ENCODE measurements around the gene HMG20A.

HMG20A gene

GRCh38 chr15:77419836-77420609 lies 665 bp upstream of the HMG20A start, which contains the start of gene PEAK1:
TSS of gene PEAK1 (minus strand) at chr15:77420104. CDS start at chr15:77181926, 238,178 bp downstream.
- in situ Hi-C loops (cut with HindIII; ENCODE audit: low pct_unique_long_range_greater_than_20kb, low sequenced_read_pairs) = no loop called here
- TF ChIP-seq JUND (IDR thresholded peaks at IDR 0.05; ENCODE audit: low read depth) = no peak
- peak; percentile 91 to 99 for DNase-seq (ENCODE audit: low read depth in 1 of 2, low spot score in 1 of 2)

GRCh38 chr15:77421370-77421700 lies 647 bp downstream of the HMG20A start:
- in situ Hi-C loops (cut with HindIII; ENCODE audit: low pct_unique_long_range_greater_than_20kb, low sequenced_read_pairs) = no loop called here
- DNase-seq (ENCODE audit: low read depth in 1 of 2, low spot score in 1 of 2) = no peak
- TF ChIP-seq JUND (IDR thresholded peaks at IDR 0.05; ENCODE audit: low read depth) = no peak

DNA sequence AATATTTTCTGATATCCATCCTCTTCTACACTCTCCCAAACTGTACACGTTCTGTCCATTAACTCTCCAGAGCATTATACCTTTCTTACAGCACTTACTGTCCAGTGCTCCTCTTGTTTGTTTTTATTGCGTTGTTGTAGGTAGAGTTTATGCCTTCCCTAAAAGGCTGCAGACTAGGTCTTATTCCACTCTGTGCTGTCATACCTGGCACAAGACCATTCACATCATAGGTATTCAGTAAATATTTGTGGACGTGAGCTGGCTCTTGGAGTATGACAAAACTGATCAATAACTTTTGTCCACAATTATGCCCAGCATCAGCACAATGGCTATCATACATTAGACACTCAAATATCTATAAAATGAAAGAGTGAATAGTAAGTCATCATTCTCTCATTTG lies 4.4 kb downstream of the HMG20A start:
- DNase-seq (ENCODE audit: low read depth in 1 of 2, low spot score in 1 of 2) = peak in 1 of 2 experiments; percentile 46
- in situ Hi-C loops (cut with HindIII; ENCODE audit: low pct_unique_long_range_greater_than_20kb, low sequenced_read_pairs) = no loop called here
- no peak for TF ChIP-seq JUND (IDR thresholded peaks at IDR 0.05; ENCODE audit: low read depth)

DNA sequence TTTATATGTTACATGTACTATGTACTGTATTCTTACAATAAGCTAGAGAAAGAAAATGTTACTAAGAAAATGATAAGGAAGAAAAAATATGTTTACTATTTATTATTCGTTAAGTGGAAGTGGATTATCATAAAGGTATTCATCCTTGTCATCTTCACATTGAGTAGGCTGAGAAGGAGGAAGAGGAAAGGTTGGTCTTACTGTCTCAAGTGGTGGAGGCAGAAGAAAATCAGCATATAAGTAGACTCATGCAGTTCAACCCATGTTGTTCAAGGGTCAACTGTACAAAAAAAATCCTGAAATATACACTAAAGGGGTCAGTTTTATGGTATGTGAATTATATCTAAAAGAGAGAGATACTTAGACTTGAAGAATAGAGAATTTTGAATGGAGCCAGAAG lies 5.7 kb downstream of the HMG20A start:
- no peak for DNase-seq (ENCODE audit: low read depth in 1 of 2, low spot score in 1 of 2)
- no peak for TF ChIP-seq JUND (IDR thresholded peaks at IDR 0.05; ENCODE audit: low read depth)
- in situ Hi-C loops (cut with HindIII; ENCODE audit: low pct_unique_long_range_greater_than_20kb, low sequenced_read_pairs) = no loop called here

DNA sequence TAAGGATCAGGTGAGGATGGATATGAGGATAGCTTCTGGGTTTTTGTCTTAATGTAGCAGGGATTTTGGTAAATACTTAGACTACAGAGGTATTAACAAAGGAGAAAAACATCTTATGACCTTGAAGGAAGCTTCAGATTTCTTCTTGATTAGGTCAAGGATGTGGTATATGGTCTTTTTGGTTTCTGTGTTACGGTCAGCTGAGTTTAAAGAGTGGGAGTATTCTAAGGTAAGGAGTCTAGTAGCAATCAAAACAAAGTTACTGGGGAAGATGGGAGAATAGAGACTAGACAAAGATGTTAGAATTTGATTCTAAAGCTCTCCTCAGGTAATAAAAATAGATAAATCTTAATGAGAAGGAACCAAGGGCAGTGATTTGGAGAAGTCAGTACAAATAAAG lies 6.2 kb downstream of the HMG20A start:
- no peak for TF ChIP-seq JUND (IDR thresholded peaks at IDR 0.05; ENCODE audit: low read depth)
- in situ Hi-C loops (cut with HindIII; ENCODE audit: low pct_unique_long_range_greater_than_20kb, low sequenced_read_pairs) = no loop called here
- no peak for DNase-seq (ENCODE audit: low read depth in 1 of 2, low spot score in 1 of 2)

- no peak for DNase-seq (ENCODE audit: low read depth in 1 of 2, low spot score in 1 of 2)
- TF ChIP-seq JUND (IDR thresholded peaks at IDR 0.05; ENCODE audit: low read depth) = no peak
- in situ Hi-C loops (cut with HindIII; ENCODE audit: low pct_unique_long_range_greater_than_20kb, low sequenced_read_pairs) = no loop called here
Measured at GRCh38 chr15:77430213-77430612, 9.5 kb downstream of the HMG20A start.

GRCh38 chr15:77430652-77431051 lies 10.0 kb downstream of the HMG20A start:
- no peak for TF ChIP-seq JUND (IDR thresholded peaks at IDR 0.05; ENCODE audit: low read depth)
- in situ Hi-C loops (cut with HindIII; ENCODE audit: low pct_unique_long_range_greater_than_20kb, low sequenced_read_pairs) = no loop called here
- DNase-seq (ENCODE audit: low read depth in 1 of 2, low spot score in 1 of 2) = no peak

DNA sequence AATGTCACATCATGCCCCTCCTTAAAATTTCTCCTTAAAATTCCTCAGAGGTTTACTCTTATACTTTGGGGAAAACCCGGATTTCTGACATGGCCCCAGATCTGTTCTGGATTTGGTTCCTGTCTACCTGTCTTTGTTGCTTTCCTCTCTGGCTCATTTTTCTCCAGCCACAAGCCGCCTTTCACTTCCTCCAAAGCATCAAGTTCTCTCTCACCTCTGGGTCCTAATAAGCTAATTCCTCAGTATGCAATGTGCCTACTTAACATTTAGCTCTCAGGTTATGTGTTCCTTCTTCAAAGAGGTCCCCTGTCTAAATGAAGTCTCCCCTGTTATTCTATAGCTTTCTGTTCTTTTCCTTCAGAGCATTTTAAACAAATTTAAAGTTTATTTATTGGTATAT lies 16.1 kb downstream of the HMG20A start:
- no peak for TF ChIP-seq JUND (IDR thresholded peaks at IDR 0.05; ENCODE audit: low read depth)
- no peak for DNase-seq (ENCODE audit: low read depth in 1 of 2, low spot score in 1 of 2)
- in situ Hi-C loops (cut with HindIII; ENCODE audit: low pct_unique_long_range_greater_than_20kb, low sequenced_read_pairs) = no loop called here

GRCh38 chr15:77437264-77437663 lies 16.6 kb downstream of the HMG20A start:
- no peak for DNase-seq (ENCODE audit: low read depth in 1 of 2, low spot score in 1 of 2)
- TF ChIP-seq JUND (IDR thresholded peaks at IDR 0.05; ENCODE audit: low read depth) = no peak
- in situ Hi-C loops (cut with HindIII; ENCODE audit: low pct_unique_long_range_greater_than_20kb, low sequenced_read_pairs) = no loop called here

DNA sequence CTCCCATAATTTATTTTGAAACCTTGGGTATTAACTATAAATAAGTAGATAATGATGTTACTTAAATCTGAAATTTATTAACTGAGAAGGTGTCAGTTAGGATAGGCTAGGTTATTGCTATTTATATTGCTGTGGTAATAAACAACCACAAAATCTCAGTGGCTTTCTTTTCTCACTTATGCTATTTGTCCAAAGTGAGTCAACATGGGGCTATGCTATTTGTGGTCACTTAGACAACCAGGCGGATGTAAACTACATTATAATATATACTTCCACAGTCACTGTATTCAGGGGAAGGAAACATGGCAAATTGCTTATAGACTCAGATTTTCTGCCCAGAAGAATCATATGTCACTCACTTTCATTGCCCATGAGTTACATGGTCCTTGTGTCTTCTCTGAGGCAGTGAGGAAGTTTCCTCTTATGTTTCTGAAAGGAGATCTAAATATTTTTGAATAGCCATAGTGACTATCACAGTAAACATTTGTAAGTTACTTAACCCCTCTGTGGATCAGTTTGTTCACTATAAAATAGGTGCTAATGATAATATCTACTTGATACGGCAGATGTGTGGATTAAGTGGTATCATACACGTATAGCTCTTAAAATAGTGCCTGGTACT lies 19.8 kb downstream of the HMG20A start:
- in situ Hi-C loops (cut with HindIII; ENCODE audit: low pct_unique_long_range_greater_than_20kb, low sequenced_read_pairs) = no loop called here
- TF ChIP-seq JUND (IDR thresholded peaks at IDR 0.05; ENCODE audit: low read depth) = no peak
- peak in 1 of 2 experiments; percentile 26 for DNase-seq (ENCODE audit: low read depth in 1 of 2, low spot score in 1 of 2)

DNA sequence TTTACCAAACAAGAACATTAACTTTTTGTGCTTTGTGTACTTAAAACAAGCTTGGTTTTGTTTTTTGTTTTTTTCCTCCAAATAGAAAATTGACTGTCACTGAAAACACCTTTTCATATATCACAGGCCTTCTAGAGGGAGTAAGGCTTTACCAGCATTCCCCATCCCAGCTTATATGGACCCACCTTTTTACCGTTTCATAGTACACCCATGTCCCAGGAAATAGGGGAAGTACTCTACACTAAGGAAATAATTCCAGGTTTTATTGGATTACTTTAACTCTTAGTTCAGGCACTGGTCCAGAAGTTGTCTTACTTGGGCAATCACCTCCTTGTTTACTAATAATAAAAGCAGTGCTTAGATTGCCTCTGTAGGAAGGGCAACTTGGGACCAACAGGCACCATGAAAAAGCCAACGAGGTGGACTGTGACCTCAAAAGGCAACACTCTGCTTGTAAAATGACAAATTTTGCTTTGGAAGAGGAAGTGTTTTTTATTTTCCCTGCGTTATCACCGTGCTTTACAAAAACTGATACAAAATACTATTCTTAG lies 26.2 kb downstream of the HMG20A start:
- peak in 1 of 2 experiments; percentile 15 for DNase-seq (ENCODE audit: low read depth in 1 of 2, low spot score in 1 of 2)
- no peak for TF ChIP-seq JUND (IDR thresholded peaks at IDR 0.05; ENCODE audit: low read depth)
- in situ Hi-C loops (cut with HindIII; ENCODE audit: low pct_unique_long_range_greater_than_20kb, low sequenced_read_pairs) = no loop called here

DNA sequence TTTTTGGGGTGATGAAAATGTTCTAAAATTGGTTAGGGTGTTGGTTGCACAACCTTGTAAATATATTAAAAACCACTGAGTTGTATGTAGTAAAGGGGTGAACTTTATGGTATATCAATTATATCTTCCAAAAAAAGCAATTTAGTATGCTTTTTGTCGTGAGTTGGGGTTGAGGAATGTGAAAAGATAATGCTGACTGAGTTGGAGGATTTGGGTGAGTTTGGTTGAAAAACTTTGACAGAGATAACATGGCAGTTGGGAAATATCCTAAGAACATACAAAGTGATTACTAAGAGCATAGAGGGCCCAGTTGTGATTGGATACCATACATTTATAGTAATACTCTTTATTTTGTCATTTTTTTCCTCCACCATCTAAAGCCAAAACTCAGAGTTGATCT lies 33.6 kb downstream of the HMG20A start:
- no peak for TF ChIP-seq JUND (IDR thresholded peaks at IDR 0.05; ENCODE audit: low read depth)
- in situ Hi-C loops (cut with HindIII; ENCODE audit: low pct_unique_long_range_greater_than_20kb, low sequenced_read_pairs) = no loop called here
- no peak for DNase-seq (ENCODE audit: low read depth in 1 of 2, low spot score in 1 of 2)

- no peak for DNase-seq (ENCODE audit: low read depth in 1 of 2, low spot score in 1 of 2)
- in situ Hi-C loops (cut with HindIII; ENCODE audit: low pct_unique_long_range_greater_than_20kb, low sequenced_read_pairs) = no loop called here
- no peak for TF ChIP-seq JUND (IDR thresholded peaks at IDR 0.05; ENCODE audit: low read depth)
Measured at GRCh38 chr15:77454951-77455350, 34.3 kb downstream of the HMG20A start.

All from T47D (cell line).